NK-92 (cell line): ENCODE measurements around the gene PHTF2.
"Not testable (repeated sequence)": the region's sequence is repeated elsewhere in the genome, so short reads cannot be mapped to it uniquely, and the experiment has no call there.

Experiments
- DNase-seq: peaks from one replicate; lab custom pipeline; 2025; ENCODE audit not compliant: unreplicated experiment; lab: John Stamatoyannopoulos, UW

Gene PHTF2

GRCh38 chr7:77827999-77828398 lies 29.4 kb downstream of the PHTF2 start:
- no peak for DNase-seq

- DNase-seq = no peak
These were observed 32.2 kb downstream of the PHTF2 start for GRCh38 chr7:77830649-77831355.

GRCh38 chr7:77831481-77831880 lies 32.9 kb downstream of the PHTF2 start:
- DNase-seq = no peak

DNA sequence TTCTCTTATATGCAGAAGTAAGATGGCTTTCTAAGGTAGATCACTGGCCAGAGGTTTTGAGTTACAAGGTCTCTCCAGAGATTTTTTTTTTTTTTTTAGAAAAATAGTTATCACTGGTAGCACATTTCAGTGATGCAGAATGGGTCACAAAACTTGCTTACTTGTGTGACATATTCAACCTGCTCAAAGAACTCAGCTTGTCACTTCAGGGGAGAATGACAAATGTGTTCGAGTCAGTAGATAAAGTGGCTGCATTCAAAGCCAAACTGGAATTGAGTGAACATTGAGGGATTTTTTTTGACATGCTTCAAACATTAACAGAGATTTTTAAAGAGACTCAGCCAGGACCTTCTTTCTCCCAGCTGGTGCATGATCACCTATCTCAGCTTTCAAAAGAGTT lies 33.4 kb downstream of the PHTF2 start:
- no peak for DNase-seq

GRCh38 chr7:77833136-77833535 lies 34.6 kb downstream of the PHTF2 start:
- no peak for DNase-seq

DNA sequence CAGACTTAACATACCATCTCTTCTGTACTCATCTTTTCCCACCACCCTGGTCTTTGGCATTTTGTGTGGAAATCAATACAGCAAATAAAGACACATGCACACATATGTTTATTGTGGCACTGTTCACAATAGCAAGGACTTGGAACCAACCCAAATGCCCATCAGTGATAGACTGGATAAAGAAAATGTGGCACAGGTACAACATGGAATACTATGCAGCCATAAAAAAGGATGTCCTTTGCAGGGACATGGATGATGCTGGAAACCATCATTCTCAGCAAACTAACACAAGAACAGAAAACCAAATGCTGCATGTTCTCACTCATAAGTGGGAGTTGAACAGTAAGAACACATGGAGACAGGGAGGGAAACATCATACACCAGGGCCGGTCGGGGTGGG lies 37.9 kb downstream of the PHTF2 start:
- DNase-seq = not testable (repeated sequence)

- DNase-seq = no peak
These were observed 38.7 kb downstream of the PHTF2 start for GRCh38 chr7:77837275-77837674.

- DNase-seq = no peak
These were observed 39.4 kb downstream of the PHTF2 start for GRCh38 chr7:77837966-77838365.

- DNase-seq = no peak
These were observed 40.4 kb downstream of the PHTF2 start for GRCh38 chr7:77838929-77839491.

- no peak for DNase-seq
These were observed 41.3 kb downstream of the PHTF2 start for GRCh38 chr7:77839919-77840318.

- DNase-seq = no peak
These were observed 44.6 kb downstream of the PHTF2 start for GRCh38 chr7:77843194-77843593.

GRCh38 chr7:77846317-77847092 lies 47.9 kb downstream of the PHTF2 start:
- DNase-seq = no peak

- DNase-seq = no peak
These were observed 57.0 kb downstream of the PHTF2 start for GRCh38 chr7:77855371-77856083.

DNA sequence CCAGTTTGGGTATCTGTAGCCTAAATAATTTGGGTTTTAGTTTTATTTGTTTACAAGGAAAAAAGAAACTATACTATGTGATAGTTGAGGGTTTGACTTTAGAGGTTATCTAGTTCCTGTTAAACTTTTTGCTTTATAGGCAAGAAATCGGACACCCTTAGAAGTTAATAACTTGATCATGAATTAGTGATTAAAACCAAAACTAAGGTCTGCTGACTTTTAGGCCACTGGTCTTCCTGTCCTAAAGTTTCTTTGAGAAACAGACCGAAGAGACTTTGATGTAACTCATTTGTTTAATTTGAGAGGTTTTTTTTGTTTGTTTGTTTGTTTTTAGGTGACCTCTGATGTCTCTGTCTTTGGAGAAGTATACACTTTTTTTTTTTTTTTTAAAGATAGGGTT lies 59.7 kb downstream of the PHTF2 start:
- DNase-seq = no peak

DNA sequence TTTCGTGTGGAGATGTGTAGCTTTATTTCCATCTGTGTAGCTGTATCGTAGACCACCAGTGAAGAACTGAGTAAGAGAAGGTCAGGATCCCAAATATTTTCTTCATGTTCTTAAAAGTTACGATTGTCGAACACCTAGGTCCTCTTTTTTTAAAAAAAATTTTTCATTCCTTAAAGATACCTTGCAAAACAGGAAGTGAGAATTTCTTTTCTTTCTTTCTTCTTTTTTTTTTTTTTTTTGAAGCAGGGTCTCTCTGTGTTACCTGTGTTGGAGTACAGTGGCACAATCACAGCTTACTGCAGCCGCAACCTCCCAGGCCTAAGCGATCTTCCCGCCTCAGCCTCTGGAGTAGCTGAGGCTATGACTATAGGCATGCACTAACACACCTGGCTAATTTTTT lies 60.8 kb downstream of the PHTF2 start:
- DNase-seq = no peak

DNA sequence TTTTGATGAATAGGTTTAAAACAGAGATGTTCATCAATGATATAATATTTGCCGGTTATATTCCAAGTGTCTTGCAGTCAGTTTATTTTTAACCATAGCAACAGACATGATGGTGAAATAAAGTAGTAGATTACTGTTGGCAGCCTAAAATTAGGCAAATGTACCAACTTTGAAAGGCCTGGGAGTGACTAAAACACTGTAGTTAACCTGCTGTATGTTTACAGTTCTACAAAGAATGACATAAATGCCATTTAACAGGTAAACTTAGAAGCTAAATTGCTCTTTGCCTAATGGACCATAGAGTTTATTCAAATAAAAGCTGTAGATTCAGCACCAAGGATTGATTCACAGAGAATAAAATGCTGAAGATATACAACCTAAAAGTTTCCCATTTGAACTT lies 64.1 kb downstream of the PHTF2 start:
- DNase-seq = no peak

GRCh38 chr7:77863860-77864259 lies 65.3 kb downstream of the PHTF2 start:
- no peak for DNase-seq

DNA sequence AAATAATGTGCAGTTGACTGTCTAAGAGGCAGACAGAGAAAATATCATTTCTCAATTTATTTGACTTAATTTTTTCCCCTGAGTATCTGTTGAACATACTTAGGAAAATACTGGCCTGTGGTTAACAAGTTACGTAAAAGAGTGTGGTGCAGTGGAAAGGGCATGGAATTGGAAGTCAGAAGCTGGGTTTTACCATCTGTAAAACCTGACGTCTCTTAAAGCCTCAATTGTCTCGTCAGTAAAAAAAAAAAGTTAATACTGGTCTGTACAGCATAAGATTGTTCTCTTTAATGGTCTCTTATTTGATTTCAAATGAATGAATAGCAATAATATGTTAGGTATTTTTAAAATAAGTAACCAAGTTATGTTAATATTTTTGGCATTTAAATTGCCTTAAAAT lies 67.8 kb downstream of the PHTF2 start:
- no peak for DNase-seq

GRCh38 chr7:77866786-77867536 lies 68.4 kb downstream of the PHTF2 start:
- no peak for DNase-seq

DNA sequence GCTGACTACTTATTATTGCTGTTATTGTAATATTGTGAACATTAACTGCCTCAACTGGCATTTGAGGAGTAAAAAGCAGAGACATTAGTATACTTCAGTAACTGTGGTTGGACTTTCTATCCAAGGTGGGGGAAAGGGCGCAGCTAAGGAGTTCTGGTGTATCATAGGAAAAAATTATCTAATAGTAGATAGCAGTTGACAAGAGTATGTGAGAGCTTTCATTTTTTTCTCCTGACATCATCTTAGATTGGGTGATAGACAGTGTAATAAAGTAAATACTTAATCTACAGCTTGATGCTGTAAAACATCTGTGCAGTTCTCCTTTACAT lies 68.9 kb downstream of the PHTF2 start:
- DNase-seq = no peak

GRCh38 chr7:77872256-77872655 lies 73.7 kb downstream of the PHTF2 start:
- not testable (repeated sequence) for DNase-seq
